Measurements from ENCODE around the gene CHP2. TPM values are rescaled to one million over a fixed set of nuclear protein-coding genes. Genes with fewer than 3 reads are reported as not detected.

Gene CHP2
- total and polyA plus RNA-seq, 7 experiments from 2014 or later, result not detected

GRCh38 chr16:23755484-23755809, 621 bp downstream of the CHP2 start:
- Histone ChIP-seq H3K9me3 (ENCODE audit: control insufficient read depth in 2 of 3, low read length in 3 of 3) (no peaks in the 10 kb centered on the region), H3K4me1 (ENCODE audit: control insufficient read depth in 2 of 2, insufficient read depth in 2 of 2, low read length in 2 of 2) (no peaks in the 10 kb centered on the region), H3K36me3 (ENCODE audit: control insufficient read depth in 2 of 3, insufficient read depth in 3 of 3, low read length in 3 of 3) (no peaks in the 10 kb centered on the region), H3K27me3 (ENCODE audit: control insufficient read depth in 2 of 2, insufficient read depth in 2 of 2, low read length in 2 of 2) (peaks cover 0 to 6% of the 10 kb centered on the region in 2 donors), H3K27ac (ENCODE audit: low read depth, low read length) (no peak overlapping the region), H3K4me3 (ENCODE audit: low read length) (no peak overlapping the region)
- POLR2A ChIA-PET, result no interaction called here
- H3K9me3 Mint-ChIP-seq, result peaks cover 0 to 10% (median 0%) of the 10 kb centered on the region in 11 donors
- no peak overlapping the region for H3K27ac Mint-ChIP-seq
- CTCF ChIA-PET, result no interaction called here
- H3K36me3 Mint-ChIP-seq, result peaks cover 0 to 3% (median 0%) of the 10 kb centered on the region in 5 donors
- ATAC-seq, result no peak
- peak overlapping the region in 1 of 10 donors; percentile 48 for H3K4me3 Mint-ChIP-seq
- peaks cover 0 to 5% (median 0%) of the 10 kb centered on the region in 7 donors for H3K4me1 Mint-ChIP-seq
- intact Hi-C loops (cut with micrococcal nuclease), result no loop called here
- H3K27me3 Mint-ChIP-seq, result peaks cover 49 to 67% (median 57%) of the 10 kb centered on the region in 5 donors
- DNase-seq, result no peak

DNA sequence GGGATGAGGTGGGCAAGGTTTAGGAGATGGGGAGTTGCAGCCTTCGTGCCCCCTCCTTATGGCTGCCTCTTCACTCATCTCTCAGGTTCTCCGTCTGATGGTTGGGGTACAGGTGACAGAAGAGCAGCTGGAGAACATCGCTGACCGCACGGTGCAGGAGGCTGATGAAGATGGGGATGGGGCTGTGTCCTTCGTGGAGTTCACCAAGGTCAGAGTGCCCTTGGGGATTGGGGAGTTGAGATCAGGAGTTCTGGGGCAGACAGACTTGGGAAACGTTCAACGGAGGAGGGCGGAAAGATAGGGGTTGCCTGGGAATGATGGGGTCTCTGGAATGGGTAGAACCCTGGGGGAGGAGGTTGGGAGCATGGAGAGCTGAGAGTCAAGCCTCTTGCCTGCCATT, 2.3 kb downstream of the CHP2 start:
- no peak for DNase-seq
- Mint-ChIP-seq H3K27ac (no peak overlapping the region), H3K9me3 (peaks cover 0 to 5% (median 0%) of the 10 kb centered on the region in 11 donors), H3K36me3 (peaks cover 0 to 4% (median 0%) of the 10 kb centered on the region in 5 donors), H3K4me3 (no peak overlapping the region), H3K27me3 (peaks cover 49 to 63% (median 60%) of the 10 kb centered on the region in 5 donors), H3K4me1 (peaks cover 0 to 5% (median 0%) of the 10 kb centered on the region in 7 donors)
- CTCF ChIA-PET, result no interaction called here
- H3K9me3 ChIP-seq (ENCODE audit: control insufficient read depth in 2 of 3, low read length in 3 of 3), result no peaks in the 10 kb centered on the region
- POLR2A ChIA-PET, result no interaction called here
- no peak for ATAC-seq
- intact Hi-C loops (cut with micrococcal nuclease), result no loop called here
- H3K4me3 ChIP-seq (ENCODE audit: low read length), result no peak overlapping the region
- H3K27ac ChIP-seq (ENCODE audit: low read depth, low read length), result no peak overlapping the region
- H3K4me1 ChIP-seq (ENCODE audit: control insufficient read depth in 2 of 2, insufficient read depth in 2 of 2, low read length in 2 of 2), result no peaks in the 10 kb centered on the region
- peaks cover 0 to 6% of the 10 kb centered on the region in 2 donors for H3K27me3 ChIP-seq (ENCODE audit: control insufficient read depth in 2 of 2, insufficient read depth in 2 of 2, low read length in 2 of 2)
- H3K36me3 ChIP-seq (ENCODE audit: control insufficient read depth in 2 of 3, insufficient read depth in 3 of 3, low read length in 3 of 3), result no peaks in the 10 kb centered on the region

DNA sequence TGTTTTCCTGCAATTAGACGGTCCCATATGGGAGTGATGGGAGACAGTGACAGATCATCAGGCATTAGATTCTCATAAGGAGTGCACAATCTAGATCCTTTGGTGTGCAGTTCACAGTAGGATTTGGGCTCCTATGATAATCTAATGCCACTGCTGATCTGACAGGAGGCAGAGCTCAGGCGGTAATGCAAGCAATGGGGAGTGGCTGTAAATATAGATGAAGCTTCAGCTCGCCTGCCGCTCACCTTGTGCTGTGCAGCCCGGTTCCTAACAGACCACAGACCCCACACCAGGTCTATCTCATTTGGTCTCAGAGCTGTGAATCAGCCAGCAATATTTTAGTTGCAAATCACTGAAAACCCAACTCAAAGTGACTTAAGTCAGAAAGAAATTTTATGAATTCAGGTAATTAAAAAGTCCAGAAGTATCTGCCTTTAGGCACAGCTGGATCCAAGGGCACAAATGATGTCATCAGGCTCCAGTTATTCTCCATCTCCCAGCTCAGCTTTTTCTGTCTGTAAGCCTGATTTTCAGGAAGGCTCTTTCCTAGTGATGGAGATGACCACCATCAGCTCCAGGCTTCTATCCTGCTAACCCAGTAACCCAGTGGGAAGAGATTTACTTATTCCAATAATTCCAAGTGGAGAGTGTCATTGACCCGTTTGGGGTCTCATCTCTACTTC, 3.3 kb downstream of the CHP2 start:
- peaks cover 0 to 6% of the 10 kb centered on the region in 2 donors for H3K27me3 ChIP-seq (ENCODE audit: control insufficient read depth in 2 of 2, insufficient read depth in 2 of 2, low read length in 2 of 2)

DNA sequence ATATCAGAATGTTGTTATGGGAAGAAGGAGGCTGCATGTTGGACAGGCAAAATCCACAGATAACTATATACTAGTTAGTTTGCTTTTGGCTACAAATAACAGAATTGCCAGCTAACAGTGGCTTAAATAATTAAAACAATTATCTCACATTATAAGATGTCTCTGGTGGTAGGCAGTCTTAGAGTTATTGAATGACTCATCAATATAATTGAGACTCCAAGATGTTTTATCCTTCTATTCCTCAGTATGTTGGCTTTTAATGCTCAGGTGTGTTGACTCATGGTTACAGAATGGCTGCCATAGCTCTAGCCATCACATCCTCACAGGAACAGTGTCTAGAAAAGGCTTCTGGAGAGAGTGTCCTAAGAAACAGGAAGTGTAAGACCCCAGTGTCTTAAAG, 11.1 kb downstream of the CHP2 start:
- no peaks in the 10 kb centered on the region for H3K27me3 ChIP-seq (ENCODE audit: control insufficient read depth in 2 of 2, insufficient read depth in 2 of 2, low read length in 2 of 2)
- CTCF ChIA-PET, result no interaction called here
- H3K9me3 ChIP-seq (ENCODE audit: control insufficient read depth in 2 of 3, low read length in 3 of 3), result no peaks in the 10 kb centered on the region
- no peak overlapping the region for H3K27ac ChIP-seq (ENCODE audit: low read depth, low read length)
- no peak overlapping the region for H3K27ac Mint-ChIP-seq
- peaks cover 5 to 13% (median 10%) of the 10 kb centered on the region in 5 donors for H3K27me3 Mint-ChIP-seq
- no peak overlapping the region for H3K4me3 ChIP-seq (ENCODE audit: low read length)
- H3K36me3 Mint-ChIP-seq, result no peaks in the 10 kb centered on the region
- intact Hi-C loops (cut with micrococcal nuclease), result no loop called here
- H3K4me1 Mint-ChIP-seq, result no peaks in the 10 kb centered on the region
- H3K4me1 ChIP-seq (ENCODE audit: control insufficient read depth in 2 of 2, insufficient read depth in 2 of 2, low read length in 2 of 2), result no peaks in the 10 kb centered on the region
- peaks cover 0 to 2% (median 0%) of the 10 kb centered on the region in 11 donors for H3K9me3 Mint-ChIP-seq
- no peak overlapping the region for H3K4me3 Mint-ChIP-seq
- POLR2A ChIA-PET, result no interaction called here
- no peak for DNase-seq
- no peak for ATAC-seq
- no peaks in the 10 kb centered on the region for H3K36me3 ChIP-seq (ENCODE audit: control insufficient read depth in 2 of 3, insufficient read depth in 3 of 3, low read length in 3 of 3)

More for the DNA sequence above, 3.3 kb downstream of the CHP2 start:
- Histone ChIP-seq H3K9me3 (ENCODE audit: control insufficient read depth in 2 of 3, low read length in 3 of 3) (no peaks in the 10 kb centered on the region), H3K4me1 (ENCODE audit: control insufficient read depth in 2 of 2, insufficient read depth in 2 of 2, low read length in 2 of 2) (no peaks in the 10 kb centered on the region), H3K4me3 (ENCODE audit: low read length) (no peak overlapping the region), H3K27ac (ENCODE audit: low read depth, low read length) (no peak overlapping the region), H3K36me3 (ENCODE audit: control insufficient read depth in 2 of 3, insufficient read depth in 3 of 3, low read length in 3 of 3) (no peaks in the 10 kb centered on the region)
- intact Hi-C loops (cut with micrococcal nuclease), result no loop called here
- H3K9me3 Mint-ChIP-seq, result peaks cover 0 to 5% (median 0%) of the 10 kb centered on the region in 11 donors
- ChIA-PET CTCF (no interaction called here), POLR2A (no interaction called here)
- H3K27ac Mint-ChIP-seq, result no peak overlapping the region
- ATAC-seq (no peak), DNase-seq (no peak)
- peaks cover 48 to 67% (median 55%) of the 10 kb centered on the region in 5 donors for H3K27me3 Mint-ChIP-seq
- H3K36me3 Mint-ChIP-seq, result peaks cover 0 to 4% (median 0%) of the 10 kb centered on the region in 5 donors
- peaks cover 0 to 5% (median 0%) of the 10 kb centered on the region in 7 donors for H3K4me1 Mint-ChIP-seq
- no peak overlapping the region for H3K4me3 Mint-ChIP-seq

- Mint-ChIP-seq H3K4me3 (no peak overlapping the region), H3K4me1 (no peaks in the 10 kb centered on the region), H3K27ac (no peak overlapping the region), H3K27me3 (peaks cover 0 to 13% (median 0%) of the 10 kb centered on the region in 5 donors), H3K9me3 (peaks cover 0 to 2% (median 0%) of the 10 kb centered on the region in 11 donors), H3K36me3 (no peaks in the 10 kb centered on the region)
- CTCF ChIA-PET, result no interaction called here
- Histone ChIP-seq H3K4me1 (ENCODE audit: control insufficient read depth in 2 of 2, insufficient read depth in 2 of 2, low read length in 2 of 2) (no peaks in the 10 kb centered on the region), H3K27ac (ENCODE audit: low read depth, low read length) (no peak overlapping the region), H3K27me3 (ENCODE audit: control insufficient read depth in 2 of 2, insufficient read depth in 2 of 2, low read length in 2 of 2) (no peaks in the 10 kb centered on the region), H3K9me3 (ENCODE audit: control insufficient read depth in 2 of 3, low read length in 3 of 3) (no peaks in the 10 kb centered on the region), H3K4me3 (ENCODE audit: low read length) (no peak overlapping the region), H3K36me3 (ENCODE audit: control insufficient read depth in 2 of 3, insufficient read depth in 3 of 3, low read length in 3 of 3) (no peaks in the 10 kb centered on the region)
- ATAC-seq, result no peak
- no peak for DNase-seq
- intact Hi-C loops (cut with micrococcal nuclease), result no loop called here
- POLR2A ChIA-PET, result no interaction called here
These were observed 13.8 kb downstream of the CHP2 start for GRCh38 chr16:23768581-23768980.

DNA sequence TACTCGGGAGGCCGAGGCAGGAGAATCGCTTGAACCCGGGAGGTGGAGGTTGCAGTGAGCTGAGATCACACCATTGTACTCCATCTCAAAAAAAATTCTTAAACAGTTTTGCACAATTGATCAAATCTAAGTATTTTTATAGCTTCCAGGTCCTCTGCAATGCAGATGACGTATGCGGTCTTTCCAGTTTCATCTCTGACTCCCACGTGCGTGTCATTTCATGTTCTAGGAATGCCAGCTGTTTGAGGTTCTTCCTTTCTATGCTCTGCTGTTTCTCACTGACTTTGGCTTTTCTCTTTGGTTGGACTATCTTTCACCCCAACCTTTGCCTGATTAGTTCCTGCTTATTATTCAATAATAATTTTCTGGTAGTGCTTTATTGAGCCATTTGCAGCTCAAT, 16.2 kb downstream of the CHP2 start:
- Histone ChIP-seq H3K9me3 (ENCODE audit: control insufficient read depth in 2 of 3, low read length in 3 of 3) (no peaks in the 10 kb centered on the region), H3K27me3 (ENCODE audit: control insufficient read depth in 2 of 2, insufficient read depth in 2 of 2, low read length in 2 of 2) (no peaks in the 10 kb centered on the region), H3K36me3 (ENCODE audit: control insufficient read depth in 2 of 3, insufficient read depth in 3 of 3, low read length in 3 of 3) (no peaks in the 10 kb centered on the region), H3K4me1 (ENCODE audit: control insufficient read depth in 2 of 2, insufficient read depth in 2 of 2, low read length in 2 of 2) (no peaks in the 10 kb centered on the region), H3K4me3 (ENCODE audit: low read length) (no peak overlapping the region), H3K27ac (ENCODE audit: low read depth, low read length) (no peak overlapping the region)
- ChIA-PET CTCF (no interaction called here), POLR2A (no interaction called here)
- no peak for DNase-seq
- no peak for ATAC-seq
- H3K36me3 Mint-ChIP-seq, result no peaks in the 10 kb centered on the region
- H3K4me3 Mint-ChIP-seq, result no peak overlapping the region
- peaks cover 0 to 26% (median 0%) of the 10 kb centered on the region in 5 donors for H3K27me3 Mint-ChIP-seq
- H3K4me1 Mint-ChIP-seq, result no peaks in the 10 kb centered on the region
- peaks cover 0 to 2% (median 0%) of the 10 kb centered on the region in 11 donors for H3K9me3 Mint-ChIP-seq
- intact Hi-C loops (cut with micrococcal nuclease), result no loop called here
- H3K27ac Mint-ChIP-seq, result no peak overlapping the region

DNA sequence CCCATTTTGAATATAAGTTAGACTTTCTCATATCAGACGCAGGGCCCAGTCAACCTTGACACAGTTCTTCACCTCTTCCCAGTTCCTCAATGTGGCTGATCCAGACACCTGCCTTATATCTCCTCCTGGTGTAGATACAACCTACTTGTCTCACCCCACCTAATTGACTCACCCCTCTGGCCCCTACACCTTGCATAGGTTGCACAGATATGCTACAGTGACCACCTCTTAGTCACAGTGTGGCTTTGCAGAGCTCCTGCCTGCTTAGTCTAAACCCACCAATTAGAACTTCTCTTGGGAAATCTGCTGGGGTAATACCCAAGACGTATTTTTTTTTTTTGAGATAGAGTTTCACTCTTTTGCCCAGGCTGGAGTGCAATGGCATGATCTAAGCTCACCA, 16.8 kb downstream of the CHP2 start:
- Mint-ChIP-seq H3K36me3 (no peaks in the 10 kb centered on the region), H3K4me3 (no peak overlapping the region), H3K9me3 (no peaks in the 10 kb centered on the region), H3K27me3 (peaks cover 0 to 26% (median 0%) of the 10 kb centered on the region in 5 donors), H3K27ac (no peak overlapping the region), H3K4me1 (no peaks in the 10 kb centered on the region)
- CTCF ChIA-PET, result no interaction called here
- no peak for ATAC-seq
- Histone ChIP-seq H3K27me3 (ENCODE audit: control insufficient read depth in 2 of 2, insufficient read depth in 2 of 2, low read length in 2 of 2) (no peaks in the 10 kb centered on the region), H3K4me3 (ENCODE audit: low read length) (no peak overlapping the region), H3K36me3 (ENCODE audit: control insufficient read depth in 2 of 3, insufficient read depth in 3 of 3, low read length in 3 of 3) (no peaks in the 10 kb centered on the region), H3K9me3 (ENCODE audit: control insufficient read depth in 2 of 3, low read length in 3 of 3) (no peaks in the 10 kb centered on the region), H3K27ac (ENCODE audit: low read depth, low read length) (no peak overlapping the region), H3K4me1 (ENCODE audit: control insufficient read depth in 2 of 2, insufficient read depth in 2 of 2, low read length in 2 of 2) (no peaks in the 10 kb centered on the region)
- DNase-seq, result no peak
- intact Hi-C loops (cut with micrococcal nuclease), result no loop called here
- POLR2A ChIA-PET, result no interaction called here
